22Rv1 (cell line): ENCODE measurements around the gene MGST3.

Experiments
- H3K27ac ChIP-seq: fragments of 450-650 bp; 2 replicates; pipeline ENCODE4 v1.5.1; 2017
- ZFX ChIP-seq: fragments of 450-650 bp; IDR thresholded peaks from 2 replicates; pipeline ENCODE4 v1.6.1; 2017; ENCODE audit warnings: antibody characterized with exemption, borderline replicate concordance
- TF ChIP-seq, protein P1 (sequence below): fragments of 450-650 bp; IDR thresholded peaks from 2 replicates; pipeline ENCODE4 v1.5.1; 2017; ENCODE audit warnings: mild to moderate bottlenecking

Gene MGST3

DNA sequence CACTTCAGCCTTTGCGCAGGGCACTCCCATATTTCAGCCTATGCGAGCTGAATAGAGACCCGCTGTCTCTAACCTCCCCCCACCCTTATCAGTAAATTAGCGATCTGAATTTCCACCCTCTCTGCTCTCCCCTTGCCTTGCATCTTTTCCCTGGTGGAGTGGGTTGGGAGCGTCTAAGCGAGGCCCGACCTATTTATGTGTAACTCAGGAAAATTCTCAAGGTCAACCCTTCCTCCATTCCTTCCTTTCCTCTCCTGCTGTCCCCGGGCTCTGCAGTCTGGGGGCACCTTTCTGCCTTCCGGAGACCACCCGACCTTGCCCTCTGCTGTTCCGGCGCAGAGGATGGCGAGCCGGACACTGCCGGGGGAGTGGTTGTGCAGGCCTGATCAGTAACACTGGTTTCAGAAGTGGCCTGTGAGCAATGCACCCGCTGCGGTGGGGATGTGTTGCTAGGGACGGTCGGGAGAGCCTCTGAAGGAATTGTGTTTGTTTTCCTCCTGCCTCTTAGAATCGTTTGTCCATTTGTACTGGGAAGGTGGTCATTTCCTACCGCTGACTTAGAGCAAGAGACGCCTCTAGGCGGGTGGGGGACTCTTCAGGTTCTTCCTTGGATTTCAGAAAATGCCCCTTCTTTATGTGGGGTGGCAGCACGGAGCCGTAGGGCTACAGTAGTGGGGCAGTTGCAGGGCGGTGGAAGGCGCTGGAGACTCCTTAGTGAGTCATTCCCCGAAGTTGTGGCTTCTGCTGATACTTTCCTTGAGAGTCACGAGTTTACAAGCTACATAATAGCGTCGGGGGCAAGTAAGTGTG lies 513 bp downstream of the MGST3 start:
- H3K27ac ChIP-seq, result peak overlapping the region; percentile 95
- TF ChIP-seq, protein P1, sequence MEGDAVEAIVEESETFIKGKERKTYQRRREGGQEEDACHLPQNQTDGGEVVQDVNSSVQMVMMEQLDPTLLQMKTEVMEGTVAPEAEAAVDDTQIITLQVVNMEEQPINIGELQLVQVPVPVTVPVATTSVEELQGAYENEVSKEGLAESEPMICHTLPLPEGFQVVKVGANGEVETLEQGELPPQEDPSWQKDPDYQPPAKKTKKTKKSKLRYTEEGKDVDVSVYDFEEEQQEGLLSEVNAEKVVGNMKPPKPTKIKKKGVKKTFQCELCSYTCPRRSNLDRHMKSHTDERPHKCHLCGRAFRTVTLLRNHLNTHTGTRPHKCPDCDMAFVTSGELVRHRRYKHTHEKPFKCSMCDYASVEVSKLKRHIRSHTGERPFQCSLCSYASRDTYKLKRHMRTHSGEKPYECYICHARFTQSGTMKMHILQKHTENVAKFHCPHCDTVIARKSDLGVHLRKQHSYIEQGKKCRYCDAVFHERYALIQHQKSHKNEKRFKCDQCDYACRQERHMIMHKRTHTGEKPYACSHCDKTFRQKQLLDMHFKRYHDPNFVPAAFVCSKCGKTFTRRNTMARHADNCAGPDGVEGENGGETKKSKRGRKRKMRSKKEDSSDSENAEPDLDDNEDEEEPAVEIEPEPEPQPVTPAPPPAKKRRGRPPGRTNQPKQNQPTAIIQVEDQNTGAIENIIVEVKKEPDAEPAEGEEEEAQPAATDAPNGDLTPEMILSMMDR, result no peak
- no peak for TF ChIP-seq ZFX

DNA sequence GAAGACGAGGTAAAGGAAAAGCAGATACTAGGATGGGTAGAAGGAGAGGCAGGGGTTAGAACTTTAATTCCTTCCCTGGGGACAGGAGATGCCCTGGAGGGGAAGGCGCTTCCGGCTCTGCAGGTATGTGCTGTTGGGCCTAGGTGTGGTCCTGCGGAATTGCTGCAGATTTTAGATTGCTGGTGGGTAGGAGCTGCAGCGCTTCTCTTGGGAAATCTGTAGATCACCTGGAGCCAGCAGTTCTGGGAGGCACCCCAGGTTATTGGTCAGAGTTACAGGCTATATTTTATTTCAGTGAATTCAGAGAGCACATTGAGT lies 1.1 kb downstream of the MGST3 start:
- H3K27ac ChIP-seq, result peak overlapping the region; percentile 95
- TF ChIP-seq, protein P1, result no peak
- TF ChIP-seq ZFX, result no peak

DNA sequence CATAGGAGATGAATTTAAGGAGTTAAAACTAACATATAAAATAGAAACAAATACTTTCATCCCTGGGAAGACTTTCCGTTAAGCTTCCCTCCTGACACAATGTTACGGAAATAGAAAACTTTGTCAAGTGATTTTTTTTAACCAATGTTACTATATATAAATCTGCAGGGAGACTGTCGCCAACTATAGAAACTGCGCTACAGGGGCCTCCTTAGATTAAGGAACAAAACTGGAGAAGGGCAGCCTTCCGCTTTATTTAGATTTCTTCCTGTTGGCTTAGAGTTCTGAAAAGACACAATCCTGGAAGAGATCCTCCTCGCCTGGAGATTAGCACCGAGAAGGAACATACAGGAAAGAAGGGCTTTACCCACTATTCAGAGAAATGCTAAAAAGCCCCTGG lies 1.5 kb downstream of the MGST3 start:
- TF ChIP-seq ZFX, result no peak
- TF ChIP-seq, protein P1, result no peak
- no peak overlapping the region for H3K27ac ChIP-seq

DNA sequence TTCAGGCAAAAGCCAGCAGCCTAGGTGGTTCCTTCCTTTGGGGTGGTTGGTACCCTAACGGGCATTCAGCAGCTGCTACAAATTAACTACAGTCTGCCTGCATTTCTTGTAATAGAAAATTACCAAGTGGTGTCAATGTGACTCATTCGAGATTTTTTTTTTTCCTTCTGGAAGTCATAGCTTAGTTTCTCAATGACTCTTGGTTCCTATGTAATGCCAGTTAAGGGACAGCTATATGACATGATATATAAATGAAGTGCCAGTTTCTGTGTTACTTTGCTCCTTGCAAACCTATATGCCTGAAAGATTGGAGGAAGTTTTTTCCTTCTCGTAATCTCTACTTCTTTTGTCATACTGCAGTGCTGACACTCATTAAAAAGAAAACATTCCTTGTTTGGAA lies 2.6 kb downstream of the MGST3 start:
- H3K27ac ChIP-seq, result no peak overlapping the region
- TF ChIP-seq ZFX, result no peak
- TF ChIP-seq, protein P1, result no peak

DNA sequence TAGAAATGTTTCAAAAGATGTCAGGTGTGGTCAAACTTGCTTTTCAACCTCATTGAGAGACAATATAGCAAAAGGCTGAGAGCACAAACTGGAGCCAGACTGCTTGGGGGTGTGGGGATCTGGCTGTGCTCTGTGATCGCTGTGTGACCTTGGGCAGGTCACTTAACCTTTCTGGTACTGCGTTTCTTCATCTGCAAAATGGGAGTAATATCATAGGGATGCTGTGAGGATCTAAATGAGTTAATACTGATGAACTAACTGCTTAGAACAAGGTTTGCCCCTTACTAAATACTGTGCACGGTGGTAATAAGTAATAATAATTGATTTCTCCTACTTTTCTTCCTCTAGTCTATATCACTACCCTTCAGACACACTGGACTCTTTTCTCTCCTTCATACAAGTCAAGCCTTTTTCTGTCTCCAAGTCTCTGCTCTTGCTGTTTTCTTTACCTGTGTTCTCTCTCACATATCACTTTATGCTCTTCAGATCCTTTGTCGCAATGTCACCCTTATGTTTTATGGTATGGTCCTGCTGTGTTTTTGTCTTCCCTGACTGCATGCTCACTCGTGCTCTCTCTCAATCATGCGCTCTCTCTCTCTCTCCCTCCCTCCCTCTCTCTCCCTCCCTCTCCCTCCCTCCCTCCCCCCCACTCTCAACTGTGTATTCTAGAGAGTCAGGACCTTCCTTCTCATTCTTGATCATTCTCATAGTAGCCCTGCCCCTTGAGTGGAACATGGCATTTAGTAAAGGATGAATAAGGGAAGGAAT lies 3.3 kb downstream of the MGST3 start:
- no peak overlapping the region for H3K27ac ChIP-seq
- TF ChIP-seq, protein P1, result no peak
- no peak for TF ChIP-seq ZFX

DNA sequence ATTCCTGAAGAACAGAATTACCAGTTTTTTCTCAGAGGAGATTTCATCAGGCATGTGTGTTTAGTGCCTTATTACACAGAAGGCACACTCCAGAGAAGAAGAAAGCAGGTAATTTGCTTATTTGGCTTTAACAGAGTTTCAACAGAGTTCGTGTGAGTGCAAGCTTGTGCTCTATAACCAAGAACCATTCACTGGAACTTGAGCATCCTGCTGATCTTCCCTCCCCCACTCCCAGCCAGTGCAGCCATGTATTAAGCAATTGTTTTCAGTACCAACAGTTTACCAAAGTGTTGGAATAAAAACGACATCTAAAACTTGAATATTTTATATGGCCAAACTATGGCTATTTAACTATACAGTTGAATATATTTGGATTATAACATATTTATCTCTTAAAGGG lies 4.3 kb downstream of the MGST3 start:
- no peak overlapping the region for H3K27ac ChIP-seq
- TF ChIP-seq ZFX, result no peak
- TF ChIP-seq, protein P1, result no peak

DNA sequence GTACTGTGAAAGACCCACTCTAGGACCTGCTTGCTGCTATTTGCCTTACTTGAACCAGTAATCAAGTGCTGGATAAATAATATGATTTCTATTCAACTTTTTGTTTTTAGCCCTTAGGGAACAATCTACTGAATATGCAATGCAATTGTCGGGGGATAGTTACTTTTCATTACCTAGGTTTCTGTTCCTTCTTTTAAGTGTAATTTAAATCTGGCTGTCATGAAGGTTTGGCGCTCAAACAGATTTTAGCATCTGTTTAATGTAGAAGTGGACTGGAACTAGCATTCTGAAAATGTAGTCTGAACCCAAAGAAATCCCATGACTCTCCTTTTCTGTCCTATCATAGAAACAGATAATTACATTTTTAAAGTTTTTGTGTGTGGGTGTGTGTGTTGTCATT lies 4.8 kb downstream of the MGST3 start:
- no peak for TF ChIP-seq ZFX
- TF ChIP-seq, protein P1, result no peak
- H3K27ac ChIP-seq, result no peak overlapping the region
